H1 (cell line): ENCODE data around the gene CTNND2.

ENCODE experiments used
- CREB1 ChIP-seq: IDR thresholded peaks from 2 replicates; pipeline ENCODE4 v1.6.1; 2012; ENCODE audit warnings: inconsistent platforms
- CTCF ChIP-seq, 3 experiments: IDR thresholded peaks; 1 replicate in 2 of 3; 2 replicates in 1 of 3; pipeline versions ENCODE4 v1.5.1 to v1.6.1; 2011; ENCODE audit warnings: low read length in 3 of 3, mild to moderate bottlenecking in 3 of 3, inconsistent platforms in 2 of 3, low read depth in 1 of 3, moderate library complexity in 1 of 3; ENCODE audit not compliant: insufficient read depth in 1 of 3; ENCODE audit errors: control extremely low read depth in 1 of 3
- EZH2 ChIP-seq: fragments of 200-600 bp; sonication (generic); IDR thresholded peaks from 2 replicates; pipeline ENCODE4 v1.7.1; 2012; ENCODE audit warnings: low read depth, mild to moderate bottlenecking, moderate library complexity, low read length, inconsistent platforms; ENCODE audit not compliant: severe bottlenecking
- FOSL1 ChIP-seq: IDR thresholded peaks from 2 replicates; pipeline ENCODE4 v1.6.1; 2011; ENCODE audit warnings: mild to moderate bottlenecking, low read depth, low read length, moderate library complexity; ENCODE audit not compliant: insufficient read depth
- HDAC2 ChIP-seq, 2 experiments: fragments of 300-600 bp in 1 of 2; sonication (generic) in 1 of 2; IDR thresholded peaks; 2 replicates each; pipeline ENCODE4 v1.6.1; 2011 to 2012; ENCODE audit warnings: low read depth in 2 of 2, low read length in 2 of 2, mild to moderate bottlenecking in 2 of 2, moderate library complexity in 2 of 2, borderline replicate concordance in 1 of 2, inconsistent platforms in 1 of 2
- POLR2A ChIP-seq, 2 experiments: IDR thresholded peaks; 1 replicate in 1 of 2; 2 replicates in 1 of 2; pipeline ENCODE4 v1.6.1; 2011; ENCODE audit warnings: low read depth in 2 of 2, low read length in 2 of 2, mild to moderate bottlenecking in 2 of 2; ENCODE audit errors: control extremely low read depth in 1 of 2
- POLR2AphosphoS5 ChIP-seq: IDR thresholded peaks from 2 replicates; pipeline ENCODE4 v1.6.1; 2011; ENCODE audit warnings: low read depth, low read length
- RFX5 ChIP-seq: IDR thresholded peaks from 2 replicates; pipeline ENCODE4 v1.6.1; 2011; ENCODE audit warnings: low read depth, low read length, improper control_type of control experiment, borderline replicate concordance
- USF2 ChIP-seq: IDR thresholded peaks from 2 replicates; pipeline ENCODE4 v1.6.1; 2011; ENCODE audit warnings: low read length, improper control_type of control experiment
- ZNF274 ChIP-seq: IDR thresholded peaks from 2 replicates; pipeline ENCODE4 v1.7.0; 2012; ENCODE audit warnings: low read length, borderline replicate concordance; ENCODE audit errors: extremely low read depth
- TF ChIP-seq, protein P1 (sequence below): IDR thresholded peaks from 2 replicates; pipeline ENCODE4 v1.6.1; 2012; ENCODE audit warnings: inconsistent platforms
- TF ChIP-seq, protein P2 (sequence below): IDR thresholded peaks from 2 replicates; pipeline ENCODE4 v1.6.1; 2012; ENCODE audit warnings: low read length, inconsistent platforms

DNA sequence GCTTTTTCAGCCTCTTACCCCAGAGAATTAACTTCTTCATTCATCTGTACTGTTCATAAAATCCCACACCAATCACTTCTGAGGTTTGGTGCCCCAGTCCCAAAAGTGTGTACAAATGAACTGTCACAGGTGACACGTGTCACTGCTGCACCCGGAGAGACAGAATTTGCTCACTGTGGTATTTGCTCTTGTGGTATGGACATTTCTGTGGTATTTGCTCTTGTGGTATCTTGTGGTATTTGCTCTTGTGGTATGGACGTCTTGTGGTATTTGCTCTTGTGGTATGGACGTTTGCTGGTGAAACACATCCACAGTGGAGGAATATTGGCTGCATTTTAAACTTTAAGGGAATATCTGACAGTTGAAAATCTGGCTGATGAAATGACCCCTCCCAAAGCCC is 928.3 kb downstream of the CTNND2 start:
- TF ChIP-seq USF2 = no peak
- no peak for TF ChIP-seq RFX5
- TF ChIP-seq CTCF (IDR thresholded peaks at IDR 0.05; ENCODE audit: control extremely low read depth in 1 of 3, insufficient read depth in 1 of 3, low read depth in 1 of 3, low read length in 3 of 3) = no peak
- no peak for TF ChIP-seq POLR2A (IDR thresholded peaks at IDR 0.05; ENCODE audit: control extremely low read depth in 1 of 2, low read depth in 2 of 2, low read length in 2 of 2)
- no peak for TF ChIP-seq HDAC2 (IDR thresholded peaks at IDR 0.05; ENCODE audit: borderline replicate concordance in 1 of 2, low read depth in 2 of 2, low read length in 2 of 2)
- TF ChIP-seq, protein P1, sequence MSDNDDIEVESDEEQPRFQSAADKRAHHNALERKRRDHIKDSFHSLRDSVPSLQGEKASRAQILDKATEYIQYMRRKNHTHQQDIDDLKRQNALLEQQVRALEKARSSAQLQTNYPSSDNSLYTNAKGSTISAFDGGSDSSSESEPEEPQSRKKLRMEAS = no peak
- TF ChIP-seq, protein P2, sequence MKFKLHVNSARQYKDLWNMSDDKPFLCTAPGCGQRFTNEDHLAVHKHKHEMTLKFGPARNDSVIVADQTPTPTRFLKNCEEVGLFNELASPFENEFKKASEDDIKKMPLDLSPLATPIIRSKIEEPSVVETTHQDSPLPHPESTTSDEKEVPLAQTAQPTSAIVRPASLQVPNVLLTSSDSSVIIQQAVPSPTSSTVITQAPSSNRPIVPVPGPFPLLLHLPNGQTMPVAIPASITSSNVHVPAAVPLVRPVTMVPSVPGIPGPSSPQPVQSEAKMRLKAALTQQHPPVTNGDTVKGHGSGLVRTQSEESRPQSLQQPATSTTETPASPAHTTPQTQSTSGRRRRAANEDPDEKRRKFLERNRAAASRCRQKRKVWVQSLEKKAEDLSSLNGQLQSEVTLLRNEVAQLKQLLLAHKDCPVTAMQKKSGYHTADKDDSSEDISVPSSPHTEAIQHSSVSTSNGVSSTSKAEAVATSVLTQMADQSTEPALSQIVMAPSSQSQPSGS = no peak
- no peak for TF ChIP-seq ZNF274
- no peak for TF ChIP-seq FOSL1
- TF ChIP-seq CREB1 = no peak
- no peak for TF ChIP-seq EZH2
- no peak for TF ChIP-seq POLR2AphosphoS5
